Colonic mucosa (tissue), 4 donors: ENCODE measurements around the gene GPR15. TPM values are rescaled to one million over a fixed set of nuclear protein-coding genes. Genes with fewer than 3 reads are reported as not detected.

Experiments
- DNase-seq: peaks from one replicate; pipeline ENCODE4 v3.0.0-alpha.2; 2020
- H3K27ac ChIP-seq: fragments of 200-600 bp; one replicate; pipeline ENCODE4 v1.8.0; 2021
- H3K27me3 ChIP-seq: fragments of 200-600 bp; one replicate; pipeline ENCODE4 v1.8.0; 2021
- H3K36me3 ChIP-seq: fragments of 200-600 bp; one replicate; pipeline ENCODE4 v1.8.0; 2021
- H3K4me1 ChIP-seq: fragments of 200-600 bp; one replicate; pipeline ENCODE4 v1.8.0; 2021; ENCODE audit warnings: mild to moderate bottlenecking
- H3K4me3 ChIP-seq: fragments of 200-600 bp; one replicate; pipeline ENCODE4 v1.8.0; 2021
- H3K9ac ChIP-seq, 2 donors: one replicate each; pipeline ENCODE4 v1.7.0; 2013; ENCODE audit warnings: control low read depth in 2 of 2, low read depth in 2 of 2, low read length in 2 of 2
- H3K9me3 ChIP-seq: fragments of 200-600 bp; one replicate; pipeline ENCODE4 v1.8.0; 2021
- intact Hi-C: fragments of 100-400 bp; cut with DNase I; formaldehyde crosslinking; loops from one replicate; pipeline ENCODE4 v1.14.1; 2022
- total RNA-seq, 2 donors: library from RNA; stranded (reverse); fragmentation: NEBNext Ultra II Directional in 1 of 2; extraction: Animal tissue kit (Norgen Biotek cat#: 25700) in 1 of 2; gene quantifications; one replicate each; pipeline ENCODE4 v1.2.1, GENCODE V29; 2021
- TF ChIP-seq, protein P1 (sequence below): fragments of 200-600 bp; IDR thresholded peaks from one replicate; pipeline ENCODE4 v1.8.0; 2022; ENCODE audit warnings: antibody characterized with exemption, mild to moderate bottlenecking
- donor health status: healthy.
- donor health status: DM: no; HTN: no; CAD: no.
- donor health status: DM: no; HTN: no; CAD: no.

Gene GPR15
- total RNA-seq, 2 donors from 2014 or later, result 2.9 to 5.1 TPM

DNA sequence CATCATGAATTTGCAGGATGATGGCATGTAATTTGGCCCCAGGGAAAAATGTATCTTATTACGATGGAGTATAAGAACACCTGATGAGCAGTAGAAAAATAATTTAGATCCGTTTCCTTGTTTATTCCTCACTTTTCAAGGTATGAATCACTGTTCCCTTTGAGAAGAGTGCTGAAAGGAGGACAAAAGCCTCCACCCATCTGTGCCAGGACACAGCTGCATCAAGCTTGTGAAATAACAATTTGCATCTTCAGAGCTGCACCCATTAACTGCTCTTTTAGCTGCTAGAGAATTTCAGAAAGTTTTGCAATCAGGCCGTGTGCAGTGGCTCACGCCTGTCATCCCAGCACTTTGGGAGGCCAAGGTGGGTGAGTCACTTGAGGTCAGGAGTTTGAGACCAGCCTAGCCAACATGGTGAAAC is 18.7 kb upstream of the GPR15 start:
- TF ChIP-seq, protein P1, sequence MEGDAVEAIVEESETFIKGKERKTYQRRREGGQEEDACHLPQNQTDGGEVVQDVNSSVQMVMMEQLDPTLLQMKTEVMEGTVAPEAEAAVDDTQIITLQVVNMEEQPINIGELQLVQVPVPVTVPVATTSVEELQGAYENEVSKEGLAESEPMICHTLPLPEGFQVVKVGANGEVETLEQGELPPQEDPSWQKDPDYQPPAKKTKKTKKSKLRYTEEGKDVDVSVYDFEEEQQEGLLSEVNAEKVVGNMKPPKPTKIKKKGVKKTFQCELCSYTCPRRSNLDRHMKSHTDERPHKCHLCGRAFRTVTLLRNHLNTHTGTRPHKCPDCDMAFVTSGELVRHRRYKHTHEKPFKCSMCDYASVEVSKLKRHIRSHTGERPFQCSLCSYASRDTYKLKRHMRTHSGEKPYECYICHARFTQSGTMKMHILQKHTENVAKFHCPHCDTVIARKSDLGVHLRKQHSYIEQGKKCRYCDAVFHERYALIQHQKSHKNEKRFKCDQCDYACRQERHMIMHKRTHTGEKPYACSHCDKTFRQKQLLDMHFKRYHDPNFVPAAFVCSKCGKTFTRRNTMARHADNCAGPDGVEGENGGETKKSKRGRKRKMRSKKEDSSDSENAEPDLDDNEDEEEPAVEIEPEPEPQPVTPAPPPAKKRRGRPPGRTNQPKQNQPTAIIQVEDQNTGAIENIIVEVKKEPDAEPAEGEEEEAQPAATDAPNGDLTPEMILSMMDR, result no peak
- Histone ChIP-seq H3K27me3 (no peaks in the 10 kb centered on the region), H3K27ac (no peak overlapping the region), H3K4me1 (no peaks in the 10 kb centered on the region), H3K9ac (no peak overlapping the region), H3K4me3 (no peak overlapping the region), H3K9me3 (no peaks in the 10 kb centered on the region), H3K36me3 (no peaks in the 10 kb centered on the region)
- DNase-seq, result no peak
- intact Hi-C loops, result no loop called here

DNA sequence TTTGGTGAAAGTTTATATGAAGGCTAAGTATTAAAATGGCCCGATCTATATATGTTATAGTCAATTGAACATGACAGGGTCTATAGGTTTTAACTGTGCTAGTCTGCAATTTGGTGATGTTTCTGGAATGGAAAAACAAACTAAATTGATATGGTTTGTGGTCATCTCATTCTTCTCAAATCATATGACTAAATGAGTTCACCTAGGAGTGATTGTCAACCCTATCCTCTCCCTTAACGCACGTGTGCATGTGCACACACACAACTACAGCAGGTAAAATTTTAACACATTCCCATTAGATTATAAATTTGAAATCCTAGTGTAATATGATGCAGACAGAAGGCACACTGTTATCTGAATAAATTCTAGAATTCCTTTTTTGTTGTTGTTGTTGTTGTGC is 18.0 kb upstream of the GPR15 start:
- TF ChIP-seq, protein P1, result no peak
- intact Hi-C loops, result no loop called here
- Histone ChIP-seq H3K36me3 (no peaks in the 10 kb centered on the region), H3K9ac (no peak overlapping the region), H3K4me1 (no peaks in the 10 kb centered on the region), H3K9me3 (no peaks in the 10 kb centered on the region), H3K27me3 (no peaks in the 10 kb centered on the region), H3K4me3 (no peak overlapping the region), H3K27ac (no peak overlapping the region)
- DNase-seq, result no peak

DNA sequence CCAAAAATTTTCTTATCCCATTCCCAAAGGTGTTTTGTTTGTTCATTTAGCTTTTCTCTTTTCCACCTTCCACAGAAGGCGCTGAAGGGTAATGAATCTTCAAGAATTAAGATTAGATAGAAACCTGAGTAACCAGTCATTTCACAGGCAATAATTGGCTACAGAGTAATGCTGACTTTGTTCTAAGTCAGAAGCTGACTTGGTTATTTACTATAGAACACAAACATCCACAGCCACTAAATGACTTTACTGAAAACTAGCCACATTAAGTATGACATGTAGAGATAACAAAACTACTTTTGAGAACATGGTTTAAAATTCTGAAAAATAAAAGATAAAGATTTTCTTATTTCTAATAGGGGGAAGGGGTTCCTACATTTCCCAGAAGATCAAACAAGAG is 16.8 kb upstream of the GPR15 start:
- H3K9me3 ChIP-seq, result no peaks in the 10 kb centered on the region
- no peak for DNase-seq
- H3K9ac ChIP-seq, result no peak overlapping the region
- no peaks in the 10 kb centered on the region for H3K27me3 ChIP-seq
- no peaks in the 10 kb centered on the region for H3K4me1 ChIP-seq
- no peak overlapping the region for H3K27ac ChIP-seq
- H3K36me3 ChIP-seq, result no peaks in the 10 kb centered on the region
- TF ChIP-seq, protein P1, result no peak
- H3K4me3 ChIP-seq, result no peak overlapping the region
- intact Hi-C loops, result no loop called here

DNA sequence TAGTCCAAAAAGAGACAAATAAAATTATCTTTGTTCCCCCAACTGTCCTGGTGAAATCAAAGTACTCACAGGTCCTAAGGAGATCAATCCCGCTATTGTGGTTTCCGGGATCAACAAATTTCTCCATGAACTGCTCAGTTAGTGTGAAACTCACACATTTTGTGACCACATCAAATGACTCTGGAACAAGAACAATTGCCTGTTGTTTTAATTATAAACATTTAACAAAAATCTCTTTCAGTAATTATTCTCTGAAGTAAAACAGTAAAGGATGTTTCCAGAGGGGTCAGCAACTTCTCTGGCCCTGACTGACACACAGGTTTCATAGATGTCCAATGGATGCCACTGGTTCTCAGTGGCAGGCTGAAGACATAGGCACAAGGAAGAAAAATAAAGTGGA is 13.0 kb upstream of the GPR15 start:
- intact Hi-C loops, result no loop called here
- H3K9ac ChIP-seq, result no peak overlapping the region

DNA sequence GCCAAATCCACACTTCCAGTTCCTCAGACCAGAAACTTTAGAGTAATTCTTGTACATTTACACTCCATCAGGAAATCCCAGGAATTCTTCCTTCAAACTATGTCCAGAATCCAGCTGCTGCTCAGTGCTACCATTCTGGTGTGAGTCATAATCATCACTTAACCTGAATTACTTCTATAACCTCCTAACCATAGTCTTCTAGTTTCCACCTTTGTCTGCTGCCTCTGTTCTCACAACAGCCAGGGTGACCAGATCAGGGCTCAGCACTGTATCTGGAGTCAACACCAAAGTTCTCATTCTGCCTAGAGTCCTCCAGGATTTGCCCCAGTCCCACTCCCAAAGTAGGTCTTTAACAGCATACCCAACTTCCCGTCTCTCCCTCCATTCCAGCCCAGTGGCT is 12.4 kb upstream of the GPR15 start:
- no peak overlapping the region for H3K9ac ChIP-seq
- H3K27ac ChIP-seq, result no peak overlapping the region
- H3K4me1 ChIP-seq, result no peaks in the 10 kb centered on the region
- no peak overlapping the region for H3K4me3 ChIP-seq
- TF ChIP-seq, protein P1, result no peak
- H3K36me3 ChIP-seq, result no peaks in the 10 kb centered on the region
- intact Hi-C loops, result no loop called here
- H3K27me3 ChIP-seq, result no peaks in the 10 kb centered on the region
- no peaks in the 10 kb centered on the region for H3K9me3 ChIP-seq
- DNase-seq, result no peak

More for the DNA sequence above, 13.0 kb upstream of the GPR15 start:
- no peaks in the 10 kb centered on the region for H3K27me3 ChIP-seq
- no peaks in the 10 kb centered on the region for H3K36me3 ChIP-seq
- no peaks in the 10 kb centered on the region for H3K4me1 ChIP-seq
- no peak overlapping the region for H3K4me3 ChIP-seq
- no peaks in the 10 kb centered on the region for H3K9me3 ChIP-seq
- TF ChIP-seq, protein P1, result no peak
- DNase-seq, result no peak
- H3K27ac ChIP-seq, result no peak overlapping the region
